HPDE6-E6E7 (cell line): ENCODE results near the gene BDNF.
"Not testable (repeated sequence)": the region's sequence is repeated elsewhere in the genome, so short reads cannot be mapped to it uniquely, and the experiment has no call there.

Experiments
- DNase-seq: peaks from one replicate; pipeline ENCODE4 v3.0.0; 2011; ENCODE audit warnings: missing footprints; ENCODE audit errors: extremely low spot score

The BDNF gene

GRCh38 chr11:27700351-27701301 lies at the start of gene BDNF:
Gene BDNF (minus strand): TSS chr11:27700455. CDS start chr11:27658564, 41,891 bp downstream.
- DNase-seq, result no peak

GRCh38 chr11:27740362-27741013 lies 40.2 kb upstream of the BDNF start:
- no peak for DNase-seq

- no peak for DNase-seq
Observed at GRCh38 chr11:27735281-27735680, 35.0 kb upstream of the BDNF start.

- DNase-seq, result not testable (repeated sequence)
Observed at GRCh38 chr11:27731803-27732202, 31.5 kb upstream of the BDNF start.

GRCh38 chr11:27726981-27727380 lies 26.7 kb upstream of the BDNF start:
- DNase-seq, result no peak

GRCh38 chr11:27723687-27724086 lies 23.4 kb upstream of the BDNF start:
- DNase-seq, result no peak

GRCh38 chr11:27722953-27723344 lies 22.7 kb upstream of the BDNF start:
- DNase-seq, result no peak

- DNase-seq, result no peak
Observed at GRCh38 chr11:27722117-27722952, 22.1 kb upstream of the BDNF start.

GRCh38 chr11:27721264-27722116 lies 21.2 kb upstream of the BDNF start:
- DNase-seq, result no peak

- no peak for DNase-seq
Observed at GRCh38 chr11:27720277-27720830, 20.1 kb upstream of the BDNF start.

- no peak for DNase-seq
Observed at GRCh38 chr11:27719546-27719925, 19.3 kb upstream of the BDNF start.

GRCh38 chr11:27718863-27719545 lies 18.7 kb upstream of the BDNF start:
- DNase-seq, result no peak

GRCh38 chr11:27718346-27718862 lies 18.1 kb upstream of the BDNF start:
- DNase-seq, result no peak

- DNase-seq, result no peak
Observed at GRCh38 chr11:27717801-27718229, 17.6 kb upstream of the BDNF start.

GRCh38 chr11:27717377-27717776 lies 17.1 kb upstream of the BDNF start:
- DNase-seq, result no peak

GRCh38 chr11:27716835-27717234 lies 16.6 kb upstream of the BDNF start:
- no peak for DNase-seq

- no peak for DNase-seq
Observed at GRCh38 chr11:27716216-27716615, 16.0 kb upstream of the BDNF start.

- no peak for DNase-seq
Observed at GRCh38 chr11:27711725-27712124, 11.5 kb upstream of the BDNF start.

- no peak for DNase-seq
Observed at GRCh38 chr11:27710536-27710935, 10.3 kb upstream of the BDNF start.

- no peak for DNase-seq
Observed at GRCh38 chr11:27707676-27708075, 7.4 kb upstream of the BDNF start.
